ENCODE data around the gene B4GALT6.

The B4GALT6 gene

DNA sequence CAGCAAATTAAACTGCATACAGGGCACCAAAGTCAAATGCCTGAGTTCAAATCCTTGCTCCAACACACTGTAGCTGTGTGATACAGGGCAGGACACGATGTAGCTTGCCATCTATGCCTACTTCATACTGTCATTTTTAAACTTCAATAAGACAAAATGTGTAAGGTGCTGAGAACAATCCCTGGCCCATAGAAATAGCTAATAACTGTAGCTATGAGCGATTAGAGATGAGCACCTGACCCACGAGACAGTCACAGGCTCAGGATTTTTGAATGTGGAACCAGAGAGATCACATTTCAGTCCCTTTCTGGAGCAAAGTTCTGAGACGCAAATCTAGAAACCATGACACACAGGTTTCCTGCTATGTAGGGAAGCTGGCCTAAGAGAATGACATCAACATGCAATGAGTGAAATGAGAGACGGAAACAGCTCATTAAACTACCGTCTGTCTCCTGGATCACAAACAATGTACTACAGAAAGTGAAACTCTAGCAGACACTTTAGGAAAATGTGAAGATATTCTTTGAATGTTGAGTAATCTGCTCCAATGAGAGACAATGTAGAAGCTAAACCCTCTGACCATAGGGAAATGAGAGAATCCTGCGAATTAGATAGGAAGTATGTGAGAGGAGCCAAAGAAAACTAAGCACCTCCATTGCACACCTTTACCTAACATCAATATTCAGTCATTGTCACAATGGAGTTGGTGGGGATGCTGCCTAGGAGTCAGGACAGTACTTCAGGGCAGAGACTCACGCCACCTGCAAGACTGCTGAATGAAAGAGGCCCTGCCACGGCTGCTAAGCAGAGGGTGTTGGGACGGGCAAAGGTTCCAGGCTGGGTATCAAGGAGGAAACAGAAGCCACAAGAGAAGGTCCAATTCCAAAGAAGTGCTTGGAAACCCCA, 25.5 kb downstream of the B4GALT6 start:
- no peak for DNase-seq

GRCh38 chr18:31657823-31658669, 26.3 kb downstream of the B4GALT6 start:
- DNase-seq, result no peak

GRCh38 chr18:31656754-31657153, 27.6 kb downstream of the B4GALT6 start:
- DNase-seq, result no peak

DNA sequence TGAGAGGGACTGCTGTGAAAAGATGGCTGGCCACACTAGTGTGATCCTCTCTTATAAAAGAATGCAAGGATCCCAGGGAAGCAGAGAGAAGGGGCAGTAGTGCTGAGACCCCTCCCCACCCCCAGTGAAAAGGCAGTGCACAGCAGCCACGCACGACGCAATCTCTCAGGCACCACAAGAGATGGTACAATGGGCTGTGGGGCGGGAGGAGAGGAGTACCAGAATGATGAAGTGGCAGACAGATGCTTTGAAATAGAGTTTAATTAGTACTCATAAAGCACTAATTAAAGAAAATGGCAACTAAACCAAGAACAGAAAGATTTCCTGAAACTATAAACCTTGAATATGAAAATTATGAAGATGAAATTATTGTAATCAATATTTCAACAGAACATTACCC, 29.0 kb downstream of the B4GALT6 start:
- no peak for DNase-seq

DNA sequence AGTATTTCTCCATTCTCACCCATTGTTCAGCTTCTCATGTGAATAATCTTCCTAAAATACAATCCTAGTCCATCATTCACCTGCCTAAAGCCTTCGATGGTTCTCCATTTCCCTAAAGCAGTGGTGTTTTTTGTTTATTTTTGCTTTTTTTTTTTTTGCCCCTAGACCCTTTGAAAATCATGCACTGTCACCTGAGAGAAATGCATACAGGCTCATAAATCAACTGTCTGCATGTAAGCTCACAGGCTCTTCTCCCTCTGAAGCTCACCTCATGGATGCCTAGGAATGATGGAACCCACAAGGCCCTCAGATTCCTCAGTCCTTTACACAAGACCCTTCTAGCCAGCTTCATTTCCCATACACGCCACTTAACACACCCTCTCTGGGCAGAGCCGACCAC, 31.5 kb downstream of the B4GALT6 start:
- DNase-seq, result no peak

GRCh38 chr18:31652357-31652756, 32.0 kb downstream of the B4GALT6 start:
- no peak for DNase-seq

DNA sequence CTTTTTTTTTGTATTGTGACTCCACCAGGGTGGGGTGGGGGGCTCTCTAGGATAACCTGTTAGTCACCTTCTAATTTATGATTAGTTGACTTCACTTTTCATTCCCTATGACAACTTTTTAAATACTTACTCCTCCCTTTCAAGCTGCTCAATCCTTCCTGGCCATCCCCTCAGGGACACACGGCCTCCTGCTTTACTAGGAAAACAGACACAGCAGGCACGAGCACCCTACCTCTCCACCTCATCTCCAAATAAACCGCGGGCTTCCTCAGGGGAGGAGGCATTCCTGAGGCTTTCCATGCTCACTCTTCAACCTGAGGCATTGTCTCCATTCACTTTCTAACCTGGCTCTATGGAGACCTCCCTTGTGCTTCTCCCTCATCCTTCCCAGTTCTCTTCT, 33.0 kb downstream of the B4GALT6 start:
- DNase-seq, result no peak

DNA sequence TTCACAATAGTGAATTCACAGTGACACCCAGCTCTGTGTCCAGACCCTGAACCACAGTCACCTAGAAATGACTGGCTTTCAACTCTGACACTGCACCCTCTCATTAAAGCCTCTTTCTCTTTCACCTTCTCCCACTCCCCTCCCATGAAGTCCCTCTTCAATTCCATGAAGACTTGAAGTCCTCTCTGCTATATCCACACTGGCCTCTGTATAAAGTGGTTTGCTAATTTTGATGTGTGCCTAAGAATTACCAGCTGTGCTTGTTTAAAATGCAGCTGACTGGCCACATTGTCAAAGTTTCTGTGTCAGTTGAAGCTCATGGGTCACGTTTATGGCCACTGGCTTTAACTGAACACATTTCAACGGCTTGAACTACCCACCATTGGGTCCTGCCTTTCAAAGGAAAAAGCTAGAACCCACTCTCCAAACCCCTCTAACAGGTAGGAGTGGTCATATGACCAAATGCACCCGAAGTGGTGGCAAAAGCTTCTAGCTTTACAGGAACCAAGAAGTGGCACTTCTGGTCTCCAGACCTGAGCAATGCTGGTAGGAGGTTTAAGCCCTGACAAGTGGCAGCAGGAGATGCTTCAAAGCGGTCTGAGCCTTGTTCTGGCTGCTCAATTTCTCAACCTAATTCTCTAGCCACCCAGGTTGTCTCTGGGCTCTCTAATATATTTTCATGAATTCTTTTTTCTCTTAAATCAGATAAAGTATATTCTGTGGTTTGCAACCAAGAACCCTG, 34.2 kb downstream of the B4GALT6 start:
- DNase-seq, result no peak

DNA sequence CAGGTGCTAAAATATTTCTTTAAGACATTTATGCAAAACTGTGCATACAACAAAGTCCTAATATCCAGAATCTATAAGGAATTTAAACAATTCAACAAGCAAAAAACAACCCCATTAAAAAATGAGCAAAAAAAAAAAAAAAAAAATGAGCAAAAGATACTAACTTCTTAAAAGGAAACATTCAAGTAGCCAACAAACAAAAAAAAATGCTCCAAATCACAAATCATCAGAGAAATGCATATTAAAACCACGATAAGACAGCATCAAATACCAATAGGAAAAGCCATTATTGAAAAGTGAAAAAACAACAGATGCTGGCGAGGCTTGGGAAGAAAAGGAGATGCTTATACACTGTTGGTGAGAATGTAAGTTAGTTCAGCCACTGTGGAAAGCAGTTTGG, 34.9 kb downstream of the B4GALT6 start:
- no peak for DNase-seq

GRCh38 chr18:31648966-31649429, 35.4 kb downstream of the B4GALT6 start:
- DNase-seq, result no peak

GRCh38 chr18:31648458-31648857, 35.9 kb downstream of the B4GALT6 start:
- no peak for DNase-seq

- no peak for DNase-seq
Measured at GRCh38 chr18:31647127-31647753, 37.1 kb downstream of the B4GALT6 start.

DNA sequence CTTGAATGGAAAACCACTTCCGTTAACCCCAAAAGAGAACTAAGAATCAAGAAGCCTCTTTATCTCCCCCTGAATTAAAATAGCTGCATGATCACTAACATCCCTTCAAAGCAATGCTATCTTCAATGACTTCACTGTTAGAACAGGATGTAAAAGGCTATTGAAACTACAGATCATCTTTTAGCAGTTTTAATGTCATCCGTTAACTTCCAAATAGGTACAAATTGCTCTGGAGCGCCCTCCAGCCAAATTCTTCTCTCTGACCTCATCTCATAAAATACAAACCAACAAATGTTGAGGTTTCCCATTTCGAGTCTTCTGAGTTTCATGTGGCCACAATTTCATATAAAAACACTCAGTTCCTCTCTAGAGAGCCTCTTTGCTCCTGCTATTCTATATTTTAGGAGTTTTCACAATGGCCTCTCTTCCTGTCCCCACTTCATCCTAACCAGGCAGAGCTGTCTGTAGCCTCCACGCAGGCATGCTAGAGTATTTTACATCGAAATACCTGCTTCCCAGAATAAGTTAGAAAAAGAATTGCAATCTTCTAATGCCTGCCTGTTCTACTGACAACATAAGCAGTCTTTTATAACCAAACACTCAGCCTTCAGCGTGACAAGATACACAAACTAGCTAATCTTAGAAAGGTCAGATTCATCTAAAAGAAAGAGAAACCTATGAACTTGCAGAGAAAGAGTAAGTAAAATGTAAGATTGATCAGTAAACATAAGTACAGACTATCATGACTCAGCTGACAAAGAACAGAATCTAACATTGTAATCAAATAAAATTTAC, 37.9 kb downstream of the B4GALT6 start:
- no peak for DNase-seq

- DNase-seq, result no peak
Measured at GRCh38 chr18:31645411-31645810, 39.0 kb downstream of the B4GALT6 start.

GRCh38 chr18:31643003-31643402, 41.4 kb downstream of the B4GALT6 start:
- DNase-seq, result no peak

DNA sequence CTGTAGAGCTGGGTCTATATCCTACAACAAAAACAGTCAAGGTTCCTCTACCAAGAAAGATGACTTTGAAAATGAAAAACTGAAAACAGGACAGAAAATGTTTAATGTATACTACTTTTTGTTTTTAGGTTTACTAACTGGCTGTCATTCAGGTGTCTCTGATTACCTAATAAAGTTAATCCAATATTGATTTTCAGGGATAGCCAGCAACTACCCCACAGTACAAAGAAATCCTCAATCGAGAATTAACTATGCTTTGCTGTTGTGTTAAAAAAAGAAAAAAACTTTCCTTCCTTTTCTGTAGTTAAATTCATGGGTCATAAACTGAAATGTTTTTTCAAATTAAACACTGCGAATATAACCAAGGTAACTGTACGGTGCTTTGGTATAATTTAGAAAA, 46.9 kb downstream of the B4GALT6 start:
- DNase-seq, result no peak

DNA sequence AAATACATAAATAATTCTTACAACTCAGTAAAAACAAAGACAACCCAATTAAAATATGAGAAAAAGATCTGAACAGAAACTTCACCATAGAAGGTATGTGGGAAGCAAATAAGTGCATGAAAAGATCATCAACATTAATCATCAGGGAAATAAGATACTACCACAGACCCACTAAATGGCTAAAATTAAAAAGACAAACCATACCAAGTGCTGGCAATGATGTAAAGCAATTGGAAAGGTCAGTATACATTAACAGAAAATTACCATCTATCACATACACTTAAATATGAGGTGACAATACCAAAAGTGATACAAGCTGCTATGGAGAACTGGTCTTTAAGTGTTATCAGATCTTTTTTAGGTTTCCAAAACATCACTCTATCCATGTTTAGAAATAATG, 48.0 kb downstream of the B4GALT6 start:
- no peak for DNase-seq

- DNase-seq, result no peak
Measured at GRCh38 chr18:31634331-31634713, 50.1 kb downstream of the B4GALT6 start.

DNA sequence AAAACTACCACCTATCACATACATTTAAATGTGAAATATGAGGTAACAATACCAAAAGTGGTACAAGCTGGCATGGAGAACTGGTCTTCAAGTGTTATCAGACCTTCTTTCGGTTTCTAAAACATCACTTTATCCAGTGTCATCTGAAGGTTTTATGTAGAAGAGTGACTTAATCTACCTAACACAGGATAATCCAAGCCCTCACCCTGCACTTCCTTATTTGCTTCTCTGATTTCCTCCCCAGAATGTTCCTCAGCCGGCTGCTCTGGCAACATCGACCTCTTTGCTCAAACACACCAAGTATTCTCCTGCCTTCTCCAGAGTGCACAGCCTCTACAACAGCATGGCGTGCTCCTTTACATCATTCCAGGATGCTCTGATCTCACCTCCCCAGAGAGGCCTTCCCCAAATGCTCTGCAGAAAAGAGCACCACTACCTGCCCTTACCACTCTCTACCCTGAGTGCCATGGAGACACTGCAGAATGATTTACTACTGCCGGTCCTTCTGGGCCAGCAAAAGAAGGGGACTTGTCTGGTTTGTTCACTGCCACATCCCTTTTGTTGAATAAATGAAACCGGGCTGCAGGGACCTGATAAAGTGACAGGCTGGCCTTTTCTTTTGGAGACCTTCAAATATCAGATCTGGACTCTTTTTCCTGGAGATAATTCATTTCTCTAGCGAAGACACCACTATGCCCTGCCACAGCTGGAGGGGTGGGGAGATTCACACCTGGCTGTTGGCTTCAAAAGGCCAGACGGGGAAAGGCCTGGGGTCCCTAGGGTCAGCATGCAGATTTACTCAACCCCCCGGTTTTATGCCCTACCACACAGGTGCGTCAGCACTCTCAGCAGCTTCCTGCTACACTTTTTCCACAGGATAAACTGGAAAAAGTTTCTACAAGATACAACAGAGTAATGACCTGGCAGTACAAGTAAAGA, 50.7 kb downstream of the B4GALT6 start:
- DNase-seq, result no peak

GRCh38 chr18:31632356-31632755, 52.0 kb downstream of the B4GALT6 start:
- DNase-seq, result no peak

- no peak for DNase-seq
Measured at GRCh38 chr18:31631526-31631925, 52.9 kb downstream of the B4GALT6 start.
